ENCODE results near the gene SPR. TPM values are rescaled to one million over a fixed set of nuclear protein-coding genes. Genes with fewer than 3 reads are reported as not detected.

SPR gene
- total and polyA plus RNA-seq, 2 donors (not counting 1 experiment from before 2014, with no cell fraction given), result 9.4 to 23.3 TPM

DNA sequence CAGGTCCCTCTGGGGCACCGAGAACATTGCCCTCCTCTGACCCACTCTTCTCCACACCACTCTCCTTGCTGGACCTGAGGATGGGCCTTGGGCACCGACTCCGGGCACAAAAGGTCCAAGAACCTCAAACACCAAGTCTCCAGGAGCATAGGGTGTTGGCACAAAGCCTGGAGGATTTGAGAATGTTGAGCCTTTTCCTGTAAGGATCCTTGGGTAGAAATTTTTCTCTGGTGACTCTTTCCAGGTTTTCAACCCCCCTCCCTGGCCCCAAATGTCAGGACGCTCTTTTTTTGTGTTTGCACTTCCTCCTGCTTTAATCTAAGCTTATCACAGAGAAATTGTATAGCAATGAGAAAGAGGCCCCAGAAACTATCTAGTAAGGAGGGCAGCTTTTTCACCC lies 9.2 kb downstream of the SPR start:
- Histone ChIP-seq H3K27me3 (ENCODE audit: control insufficient read depth, insufficient read depth, low read length) (peaks cover 48% of the 10 kb centered on the region), H3K9me3 (ENCODE audit: control insufficient read depth, insufficient read depth, low read depth, low read length) (no peaks in the 10 kb centered on the region), H3K9ac (ENCODE audit: insufficient read depth, low read length) (no peak overlapping the region), H3K36me3 (ENCODE audit: control insufficient read depth, insufficient read depth, low read length) (no peaks in the 10 kb centered on the region), H3K4me2 (ENCODE audit: extremely low read depth, insufficient read depth, low read length) (no peak overlapping the region), H3K27ac (ENCODE audit: insufficient read depth, low read length) (no peak overlapping the region), H2AFZ (ENCODE audit: low read length) (no peak overlapping the region), H4K20me1 (ENCODE audit: control insufficient read depth, extremely low read depth, insufficient read depth, low read length) (no peaks in the 10 kb centered on the region), H3K4me1 (ENCODE audit: control insufficient read depth, extremely low read depth, insufficient read depth, low read length) (no peaks in the 10 kb centered on the region), H3K79me2 (ENCODE audit: control insufficient read depth, insufficient read depth, low read length) (no peaks in the 10 kb centered on the region), H3K4me3 (replicated peaks in 1 of 4; ENCODE audit: control extremely low read depth in 1 of 4, insufficient read depth in 1 of 4, low read depth in 3 of 4, low read length in 4 of 4) (no peak overlapping the region)
- DNase-seq (ENCODE audit: low read depth in 2 of 2), result peak in 1 of 2 donors; percentile 32
- TF ChIP-seq CTCF (conservative IDR thresholded peaks at IDR 0.05 in 1 of 2, IDR thresholded peaks at IDR 0.05 in 1 of 2; ENCODE audit: low read depth in 1 of 2, low read length in 2 of 2) (no peak), EZH2 (IDR thresholded peaks at IDR 0.05; ENCODE audit: low read length, missing control alignments) (peak; percentile 5)

DNA sequence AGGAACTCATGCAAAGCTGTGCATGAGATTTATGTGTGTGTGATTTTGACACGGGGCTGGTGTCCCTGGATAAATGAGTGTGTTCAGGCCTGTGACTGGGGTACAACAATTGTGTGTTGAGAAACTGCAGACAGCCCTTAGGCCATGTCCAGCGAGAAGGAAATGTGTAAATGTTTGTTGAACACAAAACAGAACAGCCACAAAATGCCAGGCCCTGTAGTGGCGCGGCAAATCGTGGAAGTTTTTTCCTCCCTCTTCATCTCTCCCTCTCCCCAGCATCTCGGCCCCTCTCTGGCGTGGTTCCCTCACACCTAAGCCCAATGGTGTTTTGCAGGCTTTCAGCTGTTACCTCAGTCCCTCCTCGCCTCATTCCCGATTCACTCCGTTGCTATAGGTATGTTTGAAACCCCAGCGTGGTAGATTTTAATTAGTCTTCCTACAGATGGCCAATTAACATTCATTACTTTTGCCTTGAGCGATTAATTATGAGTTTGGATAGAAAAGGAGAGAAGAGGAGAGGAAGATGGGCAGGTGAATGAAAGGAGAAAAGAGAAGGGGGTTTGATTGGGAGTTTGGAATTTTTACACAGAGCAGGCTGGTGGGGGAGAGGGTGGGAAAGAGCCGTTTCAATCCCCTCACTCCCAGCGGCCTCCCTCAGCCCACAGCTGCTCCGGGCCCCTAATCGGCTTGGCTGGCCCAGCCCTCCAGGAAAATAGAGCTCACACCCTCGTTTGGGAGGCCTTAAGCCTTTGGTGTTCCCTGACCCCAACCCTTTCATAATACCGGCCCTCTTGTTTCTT lies 10.8 kb downstream of the SPR start:
- Histone ChIP-seq H3K27me3 (ENCODE audit: control insufficient read depth, insufficient read depth, low read length) (peaks cover 52% of the 10 kb centered on the region), H3K9ac (ENCODE audit: insufficient read depth, low read length) (no peak overlapping the region), H3K36me3 (ENCODE audit: control insufficient read depth, insufficient read depth, low read length) (no peaks in the 10 kb centered on the region), H4K20me1 (ENCODE audit: control insufficient read depth, extremely low read depth, insufficient read depth, low read length) (no peaks in the 10 kb centered on the region), H3K9me3 (ENCODE audit: control insufficient read depth, insufficient read depth, low read depth, low read length) (no peaks in the 10 kb centered on the region), H3K4me2 (ENCODE audit: extremely low read depth, insufficient read depth, low read length) (no peak overlapping the region), H3K79me2 (ENCODE audit: control insufficient read depth, insufficient read depth, low read length) (no peaks in the 10 kb centered on the region), H2AFZ (ENCODE audit: low read length) (no peak overlapping the region), H3K4me3 (replicated peaks in 1 of 4; ENCODE audit: control extremely low read depth in 1 of 4, insufficient read depth in 1 of 4, low read depth in 3 of 4, low read length in 4 of 4) (no peak overlapping the region), H3K4me1 (ENCODE audit: control insufficient read depth, extremely low read depth, insufficient read depth, low read length) (no peaks in the 10 kb centered on the region), H3K27ac (ENCODE audit: insufficient read depth, low read length) (no peak overlapping the region)
- TF ChIP-seq EZH2 (IDR thresholded peaks at IDR 0.05; ENCODE audit: low read length, missing control alignments) (no peak), CTCF (conservative IDR thresholded peaks at IDR 0.05 in 1 of 2, IDR thresholded peaks at IDR 0.05 in 1 of 2; ENCODE audit: low read depth in 1 of 2, low read length in 2 of 2) (no peak)
- DNase-seq (ENCODE audit: low read depth in 2 of 2), result no peak

- no peaks in the 10 kb centered on the region for H3K79me2 ChIP-seq (ENCODE audit: control insufficient read depth, insufficient read depth, low read length)
- TF ChIP-seq CTCF (conservative IDR thresholded peaks at IDR 0.05 in 1 of 2, IDR thresholded peaks at IDR 0.05 in 1 of 2; ENCODE audit: low read depth in 1 of 2, low read length in 2 of 2) (no peak), EZH2 (IDR thresholded peaks at IDR 0.05; ENCODE audit: low read length, missing control alignments) (no peak)
- no peak overlapping the region for H3K9ac ChIP-seq (ENCODE audit: insufficient read depth, low read length)
- no peaks in the 10 kb centered on the region for H3K36me3 ChIP-seq (ENCODE audit: control insufficient read depth, insufficient read depth, low read length)
- no peak overlapping the region for H3K27ac ChIP-seq (ENCODE audit: insufficient read depth, low read length)
- no peak for DNase-seq (ENCODE audit: low read depth in 2 of 2)
- H3K4me3 ChIP-seq (replicated peaks in 1 of 4; ENCODE audit: control extremely low read depth in 1 of 4, insufficient read depth in 1 of 4, low read depth in 3 of 4, low read length in 4 of 4), result no peak overlapping the region
- no peaks in the 10 kb centered on the region for H4K20me1 ChIP-seq (ENCODE audit: control insufficient read depth, extremely low read depth, insufficient read depth, low read length)
- peaks cover 56% of the 10 kb centered on the region for H3K27me3 ChIP-seq (ENCODE audit: control insufficient read depth, insufficient read depth, low read length)
- no peak overlapping the region for H3K4me2 ChIP-seq (ENCODE audit: extremely low read depth, insufficient read depth, low read length)
- no peaks in the 10 kb centered on the region for H3K9me3 ChIP-seq (ENCODE audit: control insufficient read depth, insufficient read depth, low read depth, low read length)
- no peak overlapping the region for H2AFZ ChIP-seq (ENCODE audit: low read length)
- H3K4me1 ChIP-seq (ENCODE audit: control insufficient read depth, extremely low read depth, insufficient read depth, low read length), result no peaks in the 10 kb centered on the region
Observed at GRCh38 chr2:72898585-72898906, 11.3 kb downstream of the SPR start.

Data from fibroblast of lung (primary cell).